MM.1S (cell line): ENCODE results near the gene IFI30.
"Not testable (repeated sequence)": the region's sequence is repeated elsewhere in the genome, so short reads cannot be mapped to it uniquely, and the experiment has no call there.

Experiments used
- DNase-seq: peaks from one replicate; pipeline ENCODE4 v3.0.0-alpha.2; 2015
- H2AFZ ChIP-seq: fragments of 300-600 bp; sonication (generic); 2 replicates; pipeline ENCODE4 v1.6.0; 2016; ENCODE audit warnings: antibody characterized with exemption, low read length
- H3F3A ChIP-seq: fragments of 300-600 bp; sonication (generic); 2 replicates; pipeline ENCODE4 v1.6.1; 2016; ENCODE audit warnings: mild to moderate bottlenecking, antibody characterized with exemption, low read length, moderate library complexity, mixed read lengths; ENCODE audit not compliant: insufficient read depth
- H3K27ac ChIP-seq: fragments of 300-600 bp; sonication (generic); 2 replicates; pipeline ENCODE4 v1.5.1; 2016; ENCODE audit warnings: mild to moderate bottlenecking, low read length
- H3K27me3 ChIP-seq: fragments of 300-600 bp; sonication (generic); replicated peaks from 2 replicates; pipeline ENCODE4 v1.6.0; 2016; ENCODE audit warnings: low read length; ENCODE audit not compliant: insufficient read depth
- H3K36me3 ChIP-seq: fragments of 300-600 bp; sonication (generic); replicated peaks from 2 replicates; pipeline ENCODE4 v1.6.1; 2016; ENCODE audit warnings: mild to moderate bottlenecking, low read length, mixed read lengths; ENCODE audit not compliant: insufficient read depth
- H3K4me1 ChIP-seq: fragments of 300-600 bp; sonication (generic); 2 replicates; pipeline ENCODE4 v1.6.1; 2016; ENCODE audit warnings: low read length, mixed read lengths
- H3K4me2 ChIP-seq: fragments of 300-600 bp; sonication (generic); 2 replicates; pipeline ENCODE4 v1.6.0; 2016; ENCODE audit warnings: low read depth, low read length
- H3K4me3 ChIP-seq: fragments of 300-600 bp; sonication (generic); 2 replicates; pipeline ENCODE4 v1.5.1; 2016; ENCODE audit warnings: low read length, mixed read lengths
- H3K79me2 ChIP-seq: fragments of 300-600 bp; sonication (generic); 2 replicates; pipeline ENCODE4 v1.6.1; 2016; ENCODE audit warnings: mixed run types, low read length, mixed read lengths
- H3K9ac ChIP-seq: fragments of 300-600 bp; sonication (generic); 2 replicates; pipeline ENCODE4 v1.6.1; 2016; ENCODE audit warnings: low read length, mixed read lengths
- H3K9me2 ChIP-seq: fragments of 300-600 bp; sonication (generic); replicated peaks from 2 replicates; pipeline ENCODE4 v1.6.1; 2016; ENCODE audit warnings: mild to moderate bottlenecking, low read length, mixed read lengths; ENCODE audit not compliant: insufficient read depth
- H3K9me3 ChIP-seq: fragments of 300-600 bp; sonication (generic); replicated peaks from 2 replicates; pipeline ENCODE4 v1.6.1; 2016; ENCODE audit warnings: mild to moderate bottlenecking, low read length, mixed read lengths; ENCODE audit not compliant: insufficient read depth
- H4K20me1 ChIP-seq: fragments of 300-600 bp; sonication (generic); 2 replicates; pipeline ENCODE4 v1.6.1; 2016; ENCODE audit warnings: mild to moderate bottlenecking, low read length, moderate library complexity, mixed read lengths; ENCODE audit not compliant: insufficient read depth
- EZH2 ChIP-seq: fragments of 300-600 bp; sonication (generic); optimal IDR thresholded peaks from 2 replicates; pipeline ENCODE3; 2017; ENCODE audit warnings: low read depth, mild to moderate bottlenecking, antibody characterized with exemption, low read length, mixed read lengths
- EZH2phosphoT487 ChIP-seq: fragments of 300-600 bp; sonication (generic); IDR thresholded peaks from 2 replicates; pipeline ENCODE4 v1.6.1; 2018; ENCODE audit warnings: antibody characterized with exemption, low read length
- TF ChIP-seq, protein P1 (sequence below): fragments of 300-600 bp; sonication (generic); IDR thresholded peaks from 2 replicates; pipeline ENCODE4 v1.5.1; 2016; ENCODE audit warnings: antibody characterized with exemption, low read length, mixed read lengths

Gene IFI30

DNA sequence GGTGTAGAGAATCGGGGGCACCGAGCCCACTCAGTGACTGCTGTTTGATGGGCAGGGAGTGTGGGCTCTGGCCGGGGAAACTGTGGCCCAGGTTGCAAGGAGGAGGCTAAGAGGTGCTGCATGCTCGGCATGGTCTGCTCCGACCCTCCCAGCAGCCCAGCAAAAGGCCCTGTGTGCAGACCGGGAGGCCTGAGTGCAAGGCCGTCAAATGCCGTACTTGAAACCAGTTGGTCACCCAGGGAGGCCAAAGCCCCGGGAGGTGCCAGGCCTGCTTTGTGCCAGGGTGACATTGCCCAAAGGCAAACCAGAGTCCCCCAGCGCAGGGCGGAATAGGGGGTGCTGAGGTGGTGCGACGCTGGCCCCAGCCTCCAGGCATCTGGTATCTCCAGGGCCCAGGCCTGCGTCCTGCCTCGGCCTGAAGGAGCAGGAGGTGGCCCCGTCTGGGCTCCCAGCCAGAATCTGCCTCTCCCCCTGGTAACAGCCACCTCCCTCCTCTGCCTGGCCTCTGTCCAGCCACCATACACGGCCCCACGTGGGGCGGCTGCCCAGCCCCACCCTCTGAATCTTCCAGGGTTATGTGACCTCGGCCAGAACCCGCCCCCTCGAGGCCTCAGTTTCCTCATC, 16.7 kb upstream of the IFI30 start:
- Histone ChIP-seq H3K27me3 (no peaks in the 10 kb centered on the region), H3K9me3 (no peaks in the 10 kb centered on the region), H3K36me3 (no peaks in the 10 kb centered on the region), H3F3A (peaks cover 13% of the 10 kb centered on the region), H3K4me1 (peaks cover 4% of the 10 kb centered on the region), H4K20me1 (no peaks in the 10 kb centered on the region), H3K4me3 (no peak overlapping the region), H3K79me2 (peaks cover 14% of the 10 kb centered on the region; the same call in 1 of the 2 replicates), H3K27ac (no peak overlapping the region), H2AFZ (no peak overlapping the region), H3K9me2 (no peaks in the 10 kb centered on the region), H3K9ac (no peak overlapping the region), H3K4me2 (no peak overlapping the region)
- TF ChIP-seq EZH2phosphoT487 (no peak), EZH2 (no peak)
- TF ChIP-seq, protein P1, sequence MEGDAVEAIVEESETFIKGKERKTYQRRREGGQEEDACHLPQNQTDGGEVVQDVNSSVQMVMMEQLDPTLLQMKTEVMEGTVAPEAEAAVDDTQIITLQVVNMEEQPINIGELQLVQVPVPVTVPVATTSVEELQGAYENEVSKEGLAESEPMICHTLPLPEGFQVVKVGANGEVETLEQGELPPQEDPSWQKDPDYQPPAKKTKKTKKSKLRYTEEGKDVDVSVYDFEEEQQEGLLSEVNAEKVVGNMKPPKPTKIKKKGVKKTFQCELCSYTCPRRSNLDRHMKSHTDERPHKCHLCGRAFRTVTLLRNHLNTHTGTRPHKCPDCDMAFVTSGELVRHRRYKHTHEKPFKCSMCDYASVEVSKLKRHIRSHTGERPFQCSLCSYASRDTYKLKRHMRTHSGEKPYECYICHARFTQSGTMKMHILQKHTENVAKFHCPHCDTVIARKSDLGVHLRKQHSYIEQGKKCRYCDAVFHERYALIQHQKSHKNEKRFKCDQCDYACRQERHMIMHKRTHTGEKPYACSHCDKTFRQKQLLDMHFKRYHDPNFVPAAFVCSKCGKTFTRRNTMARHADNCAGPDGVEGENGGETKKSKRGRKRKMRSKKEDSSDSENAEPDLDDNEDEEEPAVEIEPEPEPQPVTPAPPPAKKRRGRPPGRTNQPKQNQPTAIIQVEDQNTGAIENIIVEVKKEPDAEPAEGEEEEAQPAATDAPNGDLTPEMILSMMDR = no peak
- DNase-seq = no peak

DNA sequence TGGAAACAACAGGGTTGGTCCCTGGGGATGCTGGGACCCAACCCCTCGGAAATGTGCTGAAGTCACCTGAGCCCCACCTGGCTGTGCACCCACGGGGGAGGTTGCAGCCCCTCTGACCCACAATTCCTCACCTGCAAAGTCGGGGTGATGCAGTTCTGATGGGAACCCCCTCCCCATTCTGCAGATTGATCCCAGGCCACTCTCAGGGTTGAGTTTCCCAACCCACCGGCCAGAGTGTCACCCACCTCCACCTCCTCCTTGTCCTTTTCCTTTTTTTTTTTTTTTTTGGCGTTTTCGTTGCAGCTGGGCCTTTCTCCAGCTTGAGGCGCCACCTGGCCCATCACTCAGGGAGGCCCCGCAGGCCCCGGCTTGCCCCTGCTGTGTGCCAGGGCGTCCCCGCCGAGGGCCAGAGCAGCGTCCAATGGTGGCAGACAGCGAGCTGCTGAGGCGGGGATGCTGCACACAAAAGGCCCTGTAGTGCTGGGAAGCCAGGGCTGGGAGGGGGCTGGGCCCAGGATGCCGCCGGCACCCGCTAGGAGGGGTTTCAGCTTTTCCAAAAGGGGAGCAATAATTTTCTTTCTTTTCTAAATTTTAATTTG, 16.0 kb upstream of the IFI30 start:
- H3K79me2 ChIP-seq = peaks cover 14% of the 10 kb centered on the region; the same call in 1 of the 2 replicates
- H3K9ac ChIP-seq = no peak overlapping the region
- no peak overlapping the region for H2AFZ ChIP-seq
- H3K27me3 ChIP-seq = no peaks in the 10 kb centered on the region
- H4K20me1 ChIP-seq = no peaks in the 10 kb centered on the region
- H3K4me1 ChIP-seq = peaks cover 4% of the 10 kb centered on the region
- no peak overlapping the region for H3K27ac ChIP-seq
- no peaks in the 10 kb centered on the region for H3K9me3 ChIP-seq
- no peak overlapping the region for H3K4me2 ChIP-seq
- no peaks in the 10 kb centered on the region for H3K9me2 ChIP-seq
- DNase-seq = no peak
- TF ChIP-seq, protein P1 = no peak
- no peak for TF ChIP-seq EZH2
- TF ChIP-seq EZH2phosphoT487 = no peak
- H3K36me3 ChIP-seq = no peaks in the 10 kb centered on the region
- H3K4me3 ChIP-seq = no peak overlapping the region
- H3F3A ChIP-seq = peaks cover 8% of the 10 kb centered on the region

DNA sequence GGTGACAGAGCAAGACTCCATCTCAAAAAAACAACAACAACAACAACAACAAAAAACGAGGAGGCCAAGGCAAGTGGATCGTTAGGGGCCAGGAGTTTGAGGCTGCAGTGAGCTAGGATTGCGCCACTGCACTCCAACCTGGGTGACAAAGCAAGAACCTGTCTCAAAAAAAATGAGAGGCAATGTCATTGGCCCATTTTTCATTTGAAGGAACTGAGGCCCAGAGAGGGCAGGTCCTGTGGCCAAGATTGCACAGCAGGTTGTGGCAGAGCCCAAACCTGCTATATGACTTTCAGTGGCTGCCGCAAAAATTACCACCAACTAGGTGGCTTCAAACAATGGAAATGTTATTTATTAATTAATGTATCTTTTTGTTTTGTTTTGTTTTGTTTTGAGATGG, 15.1 kb upstream of the IFI30 start:
- H3F3A ChIP-seq = peaks cover 5% of the 10 kb centered on the region; the same call in 1 of the 2 replicates
- H3K4me1 ChIP-seq = peaks cover 4% of the 10 kb centered on the region
- TF ChIP-seq EZH2phosphoT487 (no peak), EZH2 (no peak)
- TF ChIP-seq, protein P1 = no peak
- no peak overlapping the region for H2AFZ ChIP-seq
- no peaks in the 10 kb centered on the region for H3K9me3 ChIP-seq
- H3K9ac ChIP-seq = no peak overlapping the region
- no peak overlapping the region for H3K4me2 ChIP-seq
- H3K27ac ChIP-seq = no peak overlapping the region
- no peaks in the 10 kb centered on the region for H3K9me2 ChIP-seq
- H3K4me3 ChIP-seq = no peak overlapping the region
- H4K20me1 ChIP-seq = no peaks in the 10 kb centered on the region
- DNase-seq = no peak
- peaks cover 14% of the 10 kb centered on the region; the same call in 1 of the 2 replicates for H3K79me2 ChIP-seq
- no peaks in the 10 kb centered on the region for H3K36me3 ChIP-seq
- no peaks in the 10 kb centered on the region for H3K27me3 ChIP-seq

DNA sequence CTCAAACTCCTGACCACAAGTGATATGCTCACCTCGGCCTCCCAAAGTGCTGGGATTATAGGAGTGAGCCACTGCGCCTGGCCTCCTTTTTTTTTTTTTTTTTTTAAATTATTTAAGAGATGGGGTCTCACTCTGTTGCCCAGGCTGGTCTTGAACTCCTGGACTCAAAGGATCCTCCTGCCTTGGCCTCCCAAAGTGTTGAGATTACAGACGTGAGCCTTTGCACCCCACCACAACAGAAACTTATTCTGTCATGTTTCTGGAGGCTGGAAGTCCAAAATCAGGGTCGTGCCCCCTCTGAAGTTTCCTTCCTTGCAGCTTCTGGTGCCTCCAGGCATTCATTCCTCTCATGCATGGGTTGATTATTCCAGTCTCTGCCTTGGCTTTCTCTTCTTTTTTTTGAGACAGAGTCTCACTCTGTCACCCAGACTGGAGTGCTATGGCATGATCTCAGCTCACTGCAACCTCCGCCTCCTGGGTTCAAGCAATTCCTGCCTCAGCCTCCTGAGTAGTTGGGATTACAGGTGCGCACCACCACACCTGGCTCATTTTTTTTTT, 14.5 kb upstream of the IFI30 start:
- H3K4me2 ChIP-seq, H4K20me1 ChIP-seq, H3K27me3 ChIP-seq, H3K9ac ChIP-seq, H2AFZ ChIP-seq, H3K27ac ChIP-seq, H3K9me3 ChIP-seq, H3F3A ChIP-seq, H3K9me2 ChIP-seq, H3K4me3 ChIP-seq, H3K4me1 ChIP-seq, H3K79me2 ChIP-seq, H3K36me3 ChIP-seq, DNase-seq: not testable (repeated sequence)
